Urothelium cell line (cell line): ENCODE data around the gene STEAP2.

ENCODE experiments used
- DNase-seq: peaks from one replicate; pipeline ENCODE4 v3.0.0; 2011; ENCODE audit warnings: low spot score, mixed read lengths
- FAIRE-seq: peaks from 2 replicates; lab custom pipeline; 2011; peaks lifted over from hg19 to GRCh38; lab: Jason Lieb, UNC

Gene STEAP2

DNA sequence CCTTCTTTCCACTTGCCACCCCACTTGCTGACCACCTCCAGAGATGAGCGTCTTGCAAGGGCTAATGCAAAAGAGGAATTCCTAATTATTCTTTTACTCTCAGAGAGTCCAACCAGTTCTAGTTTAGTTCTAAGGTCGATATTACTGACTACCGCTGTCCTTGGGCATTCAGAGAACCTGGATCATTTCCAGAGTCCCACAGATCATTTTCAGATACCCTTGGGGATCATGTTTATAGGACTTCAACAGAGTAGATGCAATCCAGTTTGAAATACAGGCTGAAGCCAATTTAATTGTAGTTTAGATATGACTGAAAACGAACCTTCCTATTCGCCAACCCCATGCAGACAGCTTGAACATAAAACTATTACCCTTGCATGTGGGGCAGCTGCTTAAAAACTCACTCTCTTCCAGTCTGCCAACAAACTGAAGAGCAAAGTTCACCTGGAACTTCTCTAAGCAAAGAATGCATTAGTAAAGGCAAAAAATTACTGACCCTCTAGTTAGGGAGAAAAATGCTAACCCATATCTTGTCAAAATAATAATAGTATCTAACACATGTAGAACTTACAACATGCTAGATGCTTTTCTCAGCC is 55.8 kb downstream of the STEAP2 start:
- FAIRE-seq, result no peak
- no peak for DNase-seq

DNA sequence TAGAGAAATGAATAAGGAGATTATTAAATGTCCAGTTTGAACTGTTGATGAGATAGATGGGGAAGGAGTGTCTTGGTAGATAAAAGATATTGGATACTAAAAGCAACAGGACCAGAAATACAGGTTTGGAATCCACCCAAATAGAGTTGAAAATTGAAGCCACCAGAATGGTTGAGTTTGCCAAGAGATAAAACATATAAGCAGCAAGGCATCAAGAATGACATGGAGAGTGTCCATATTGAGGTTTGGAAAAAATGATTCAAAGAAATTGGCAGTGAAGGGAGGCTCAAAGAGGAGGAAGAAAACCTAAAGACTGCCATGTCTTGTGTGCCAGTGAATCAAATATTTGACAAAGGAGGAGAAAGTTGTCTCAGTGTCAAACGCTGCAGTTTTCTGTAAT is 57.6 kb downstream of the STEAP2 start:
- no peak for FAIRE-seq

DNA sequence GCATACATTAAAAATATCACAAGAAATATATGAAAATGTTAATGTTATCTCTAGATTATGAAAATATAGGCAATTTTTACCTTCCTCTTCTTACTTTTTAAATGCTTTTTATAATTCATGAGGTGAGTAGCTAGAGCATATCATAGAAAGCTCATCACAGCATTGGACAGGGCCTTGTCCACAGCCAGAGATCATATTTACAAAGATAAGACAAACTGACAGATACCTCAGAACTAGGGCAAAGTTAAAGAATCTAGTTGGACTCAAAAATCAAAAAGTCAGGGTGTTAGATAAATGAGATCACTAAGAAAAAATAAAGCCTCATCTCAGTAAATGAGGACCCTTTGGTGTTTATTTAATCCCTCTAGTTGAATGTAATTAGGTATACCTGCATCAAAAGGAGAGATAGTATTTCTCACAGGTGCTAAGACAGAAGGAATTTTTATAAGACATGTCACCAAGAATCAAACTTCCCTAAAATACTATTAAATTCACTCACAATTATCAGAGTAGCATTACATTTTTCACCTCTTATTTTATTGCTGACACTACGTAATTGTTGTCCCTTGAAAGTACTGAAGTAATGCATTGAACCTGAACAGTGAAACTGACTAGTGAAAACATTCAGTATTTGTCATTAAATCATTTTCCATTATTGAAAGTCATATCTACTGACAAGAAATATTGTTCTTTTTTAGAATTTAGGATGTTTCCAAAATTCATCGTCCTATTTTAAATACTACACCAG is 59.1 kb downstream of the STEAP2 start:
- FAIRE-seq, result no peak
- no peak for DNase-seq

More for the DNA sequence above, 57.6 kb downstream of the STEAP2 start:
- DNase-seq, result no peak

DNA sequence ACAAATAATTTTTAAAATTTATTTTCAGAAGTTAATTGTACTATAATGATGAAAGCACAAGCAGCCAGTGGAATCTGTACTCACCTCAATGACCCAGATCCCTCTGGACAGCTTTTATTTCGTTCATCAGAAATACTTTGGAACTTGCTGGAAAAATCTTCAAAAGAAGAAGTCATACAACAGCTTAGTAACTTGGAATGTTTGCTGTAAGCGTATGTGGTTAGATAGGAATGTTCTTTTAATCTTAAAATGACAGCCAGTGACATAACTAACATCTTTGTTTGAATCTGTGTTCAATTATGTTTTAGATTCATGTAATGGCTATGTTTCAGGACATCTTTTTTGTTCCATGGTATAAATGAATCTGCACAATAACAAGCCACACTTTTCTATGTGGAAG is 60.2 kb downstream of the STEAP2 start:
- DNase-seq (peak; percentile 40), FAIRE-seq (no peak)

DNA sequence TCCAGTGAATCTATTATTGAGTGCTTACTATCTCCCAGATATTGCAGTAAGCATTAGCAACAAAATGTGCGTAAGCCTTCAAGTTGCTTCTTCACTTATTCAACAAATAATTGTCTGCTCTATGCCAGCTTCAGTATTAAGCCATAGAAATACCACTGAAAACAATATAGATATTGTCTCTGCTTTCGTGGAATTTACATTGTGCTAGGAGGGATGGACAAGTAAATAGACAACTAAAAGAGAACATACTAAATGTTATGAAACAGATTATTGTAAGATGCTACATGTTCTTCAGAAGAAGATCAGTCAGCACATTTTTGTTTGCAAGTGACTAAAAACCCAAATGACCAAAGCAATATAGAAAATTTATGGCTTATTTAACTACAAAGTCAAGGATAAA is 60.7 kb downstream of the STEAP2 start:
- no peak for FAIRE-seq

DNA sequence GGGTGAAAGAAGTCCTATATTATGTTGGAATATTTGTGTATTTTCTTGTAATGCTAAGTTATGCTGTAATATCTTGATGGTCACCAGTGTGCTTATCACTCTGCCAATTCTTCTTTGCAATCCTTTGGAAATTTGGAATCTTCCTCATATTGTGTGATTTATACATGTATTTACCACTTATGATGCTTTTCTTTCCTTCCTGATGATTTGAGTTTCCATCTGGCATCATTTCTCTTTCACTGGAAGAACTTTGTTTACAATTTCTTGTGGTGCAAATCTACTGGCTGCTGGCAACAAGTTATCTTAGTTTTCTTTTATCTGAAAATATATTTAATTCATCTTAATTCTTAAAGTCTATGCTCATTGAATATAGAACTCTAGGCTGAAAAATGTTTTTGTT is 62.6 kb downstream of the STEAP2 start:
- FAIRE-seq (no peak), DNase-seq (no peak)

More for the DNA sequence above, 60.7 kb downstream of the STEAP2 start:
- no peak for DNase-seq

DNA sequence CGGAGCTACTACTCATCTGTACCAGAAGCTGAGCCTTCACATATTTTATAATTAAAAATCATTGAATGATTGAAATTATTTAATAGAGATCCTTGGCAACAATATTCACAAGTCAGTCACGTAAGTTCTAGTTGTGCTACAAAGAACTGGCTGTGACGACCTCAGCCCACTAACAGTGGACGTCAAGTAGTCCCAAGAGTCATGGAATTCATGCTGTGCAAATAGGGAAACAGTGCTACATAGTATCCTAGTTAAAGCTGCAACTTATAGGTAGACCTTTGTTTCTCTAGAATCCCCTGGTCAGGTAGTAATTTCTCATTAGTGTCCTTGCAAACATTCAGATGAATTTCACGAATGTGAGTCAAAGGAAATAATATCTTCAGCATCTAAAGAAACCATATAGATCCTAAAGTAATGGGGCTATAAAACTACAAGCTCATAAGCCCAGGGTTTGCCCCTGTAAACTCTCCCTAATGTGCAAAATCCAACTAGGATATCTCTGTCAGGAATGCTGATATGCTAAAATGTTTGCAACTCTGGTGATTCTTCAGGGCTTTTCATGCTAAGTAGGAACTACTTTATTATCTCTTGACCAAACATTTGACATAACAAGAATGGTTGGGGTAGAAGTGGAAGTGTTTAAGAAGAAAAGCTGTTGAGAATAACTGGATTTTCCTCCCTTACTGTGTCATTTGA is 64.6 kb downstream of the STEAP2 start:
- FAIRE-seq (no peak), DNase-seq (no peak)
